Vagina (tissue), 2 donors: ENCODE data around the gene SCUBE1. TPM values are rescaled to one million over a fixed set of nuclear protein-coding genes. Genes with fewer than 3 reads are reported as not detected.

Experiments
- DNase-seq, 2 donors: peaks; one replicate each; pipeline ENCODE4 v3.0.0-alpha.2; 2017; ENCODE audit errors: extremely low spot score in 2 of 2
- H3K27ac ChIP-seq: fragments of 200-600 bp; sonication (generic); one replicate; pipeline ENCODE4 v1.5.1; 2019
- H3K27me3 ChIP-seq: fragments of 200-600 bp; sonication (generic); one replicate; pipeline ENCODE4 v1.5.1; 2019
- H3K36me3 ChIP-seq, 2 donors: fragments of 200-600 bp; sonication (generic); one replicate each; pipeline ENCODE4 v1.5.1; 2017 to 2019
- H3K4me1 ChIP-seq: fragments of 200-600 bp; sonication (generic); one replicate; pipeline ENCODE4 v1.5.1; 2019
- H3K4me3 ChIP-seq, 2 donors: fragments of 200-600 bp; sonication (generic); 1 replicate in 1 of 2; 2 replicates in 1 of 2; pipeline ENCODE4 v1.5.1; 2016 to 2019
- H3K9me3 ChIP-seq: fragments of 200-600 bp; sonication (generic); one replicate; pipeline ENCODE4 v1.5.1; 2019
- POLR2A ChIP-seq, 2 donors: fragments of 450-650 bp; IDR thresholded peaks; one replicate each; pipeline ENCODE4 v1.6.1; 2017; ENCODE audit warnings: antibody characterized with exemption in 2 of 2, mild to moderate bottlenecking in 2 of 2, moderate library complexity in 2 of 2
- POLR2AphosphoS5 ChIP-seq, 2 donors: sonication (generic); formaldehyde crosslinking; IDR thresholded peaks; one replicate each; pipeline ENCODE4 v1.9.0; 2017; ENCODE audit warnings: antibody characterized with exemption in 2 of 2, mild to moderate bottlenecking in 2 of 2, low read depth in 1 of 2; ENCODE audit not compliant: insufficient read depth in 1 of 2
- intact Hi-C: fragments of 100-400 bp; cut with DNase I; formaldehyde crosslinking; loops from one replicate; pipeline ENCODE4 v1.15.1; 2023
- total RNA-seq: library from RNA; depleted of rRNA; stranded (reverse); fragments of >200 nt; gene quantifications from one replicate; pipeline ENCODE4 v1.2.3, GENCODE V29; 2016
- TF ChIP-seq, protein P1 (sequence below), 3 experiments: fragments of 450-650 bp in 2 of 3; fragments of 200-600 bp in 1 of 3; sonication (generic) in 1 of 3; IDR thresholded peaks; one replicate each; pipeline ENCODE4 v1.5.1; 2017 to 2019; ENCODE audit warnings: antibody characterized with exemption in 3 of 3, mild to moderate bottlenecking in 2 of 3, moderate library complexity in 2 of 3

SCUBE1 gene
- total RNA-seq, 1 donor from 2014 or later = 6.9 TPM

DNA sequence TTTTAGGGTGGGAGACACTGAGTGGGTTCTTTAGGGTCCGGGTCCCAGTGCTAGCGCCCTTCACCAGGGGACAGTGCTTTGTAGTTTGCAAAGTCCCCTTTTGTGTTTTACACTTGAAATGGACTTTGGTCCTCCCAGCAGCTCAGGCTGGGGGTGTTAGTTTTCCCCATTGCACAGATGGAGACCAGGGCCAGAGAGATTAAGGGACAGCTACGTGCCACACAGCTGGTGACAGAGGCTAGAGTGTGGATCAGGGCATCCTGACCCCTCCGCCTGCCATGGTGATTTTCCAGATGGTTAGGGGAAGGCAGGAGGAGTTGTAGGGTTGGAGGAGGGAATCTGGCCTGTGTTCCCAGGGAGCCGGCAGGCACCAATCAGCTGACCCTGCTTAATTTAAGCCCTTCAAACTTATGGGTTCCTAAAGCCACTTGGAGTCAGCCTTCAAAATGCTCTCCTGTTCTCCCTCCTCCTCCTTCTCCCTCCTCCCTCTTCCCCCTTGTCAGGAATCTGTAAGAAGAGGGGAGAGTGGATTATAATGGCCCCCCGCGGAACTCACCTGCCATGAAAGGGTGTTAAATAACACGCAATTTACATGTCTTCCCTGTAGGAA lies 46.2 kb upstream of the SCUBE1 start:
- Histone ChIP-seq H3K27me3 (no peaks in the 10 kb centered on the region), H3K36me3 (no peaks in the 10 kb centered on the region), H3K9me3 (no peaks in the 10 kb centered on the region), H3K27ac (no peak overlapping the region), H3K4me3 (no peak overlapping the region), H3K4me1 (no peaks in the 10 kb centered on the region)
- DNase-seq = no peak
- TF ChIP-seq POLR2AphosphoS5 (IDR thresholded peaks at IDR 0.05; ENCODE audit: insufficient read depth in 1 of 2, low read depth in 1 of 2) = no peak
- TF ChIP-seq, protein P1, sequence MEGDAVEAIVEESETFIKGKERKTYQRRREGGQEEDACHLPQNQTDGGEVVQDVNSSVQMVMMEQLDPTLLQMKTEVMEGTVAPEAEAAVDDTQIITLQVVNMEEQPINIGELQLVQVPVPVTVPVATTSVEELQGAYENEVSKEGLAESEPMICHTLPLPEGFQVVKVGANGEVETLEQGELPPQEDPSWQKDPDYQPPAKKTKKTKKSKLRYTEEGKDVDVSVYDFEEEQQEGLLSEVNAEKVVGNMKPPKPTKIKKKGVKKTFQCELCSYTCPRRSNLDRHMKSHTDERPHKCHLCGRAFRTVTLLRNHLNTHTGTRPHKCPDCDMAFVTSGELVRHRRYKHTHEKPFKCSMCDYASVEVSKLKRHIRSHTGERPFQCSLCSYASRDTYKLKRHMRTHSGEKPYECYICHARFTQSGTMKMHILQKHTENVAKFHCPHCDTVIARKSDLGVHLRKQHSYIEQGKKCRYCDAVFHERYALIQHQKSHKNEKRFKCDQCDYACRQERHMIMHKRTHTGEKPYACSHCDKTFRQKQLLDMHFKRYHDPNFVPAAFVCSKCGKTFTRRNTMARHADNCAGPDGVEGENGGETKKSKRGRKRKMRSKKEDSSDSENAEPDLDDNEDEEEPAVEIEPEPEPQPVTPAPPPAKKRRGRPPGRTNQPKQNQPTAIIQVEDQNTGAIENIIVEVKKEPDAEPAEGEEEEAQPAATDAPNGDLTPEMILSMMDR (IDR thresholded peaks at IDR 0.05) = no peak
- no peak for TF ChIP-seq POLR2A (IDR thresholded peaks at IDR 0.05)
- intact Hi-C loops = loop anchor here (5.0 kb wide), 1 partner anchor 112 kb away; no protein-coding TSS in a partner anchor

- TF ChIP-seq, protein P1 (IDR thresholded peaks at IDR 0.05) = peak; percentile 76 to 98 (median 88)
- TF ChIP-seq POLR2A (IDR thresholded peaks at IDR 0.05) = no peak
- intact Hi-C loops = loop anchor here (5.0 kb wide), 1 partner anchor 111 kb away; no protein-coding TSS in a partner anchor
- Histone ChIP-seq H3K27ac (no peak overlapping the region), H3K36me3 (no peaks in the 10 kb centered on the region), H3K27me3 (no peaks in the 10 kb centered on the region), H3K9me3 (no peaks in the 10 kb centered on the region), H3K4me3 (no peak overlapping the region), H3K4me1 (no peaks in the 10 kb centered on the region)
- DNase-seq = no peak
Measured at GRCh38 chr22:43388420-43388851, 45.3 kb upstream of the SCUBE1 start.

DNA sequence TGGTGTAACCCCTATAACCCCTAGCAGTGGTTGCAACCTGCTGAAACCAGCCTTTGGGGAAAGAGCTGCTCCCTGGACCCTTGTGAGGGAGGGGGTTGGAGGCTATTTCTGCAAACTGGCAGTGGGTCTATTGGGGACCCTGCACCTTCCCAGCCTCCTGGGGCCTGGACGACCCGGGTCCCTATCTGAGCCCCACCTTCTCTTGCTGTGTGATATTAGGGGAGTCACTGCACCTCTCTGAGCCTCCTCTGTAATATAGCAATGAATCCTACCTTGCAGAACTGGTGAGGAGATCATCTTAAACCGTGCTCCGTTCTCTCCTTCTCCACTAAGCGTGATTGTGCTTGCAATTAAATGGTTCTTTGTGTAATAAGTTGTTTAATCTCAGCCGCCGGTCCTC lies 44.6 kb upstream of the SCUBE1 start:
- intact Hi-C loops = loop anchor here (5.0 kb wide), 1 partner anchor 111 kb away; no protein-coding TSS in a partner anchor
- no peak overlapping the region for H3K27ac ChIP-seq
- no peaks in the 10 kb centered on the region for H3K36me3 ChIP-seq
- no peak for DNase-seq
- no peaks in the 10 kb centered on the region for H3K9me3 ChIP-seq
- no peaks in the 10 kb centered on the region for H3K4me1 ChIP-seq
- TF ChIP-seq POLR2AphosphoS5 (IDR thresholded peaks at IDR 0.05; ENCODE audit: insufficient read depth in 1 of 2, low read depth in 1 of 2) = no peak
- no peak for TF ChIP-seq POLR2A (IDR thresholded peaks at IDR 0.05)
- H3K4me3 ChIP-seq = no peak overlapping the region
- H3K27me3 ChIP-seq = no peaks in the 10 kb centered on the region

DNA sequence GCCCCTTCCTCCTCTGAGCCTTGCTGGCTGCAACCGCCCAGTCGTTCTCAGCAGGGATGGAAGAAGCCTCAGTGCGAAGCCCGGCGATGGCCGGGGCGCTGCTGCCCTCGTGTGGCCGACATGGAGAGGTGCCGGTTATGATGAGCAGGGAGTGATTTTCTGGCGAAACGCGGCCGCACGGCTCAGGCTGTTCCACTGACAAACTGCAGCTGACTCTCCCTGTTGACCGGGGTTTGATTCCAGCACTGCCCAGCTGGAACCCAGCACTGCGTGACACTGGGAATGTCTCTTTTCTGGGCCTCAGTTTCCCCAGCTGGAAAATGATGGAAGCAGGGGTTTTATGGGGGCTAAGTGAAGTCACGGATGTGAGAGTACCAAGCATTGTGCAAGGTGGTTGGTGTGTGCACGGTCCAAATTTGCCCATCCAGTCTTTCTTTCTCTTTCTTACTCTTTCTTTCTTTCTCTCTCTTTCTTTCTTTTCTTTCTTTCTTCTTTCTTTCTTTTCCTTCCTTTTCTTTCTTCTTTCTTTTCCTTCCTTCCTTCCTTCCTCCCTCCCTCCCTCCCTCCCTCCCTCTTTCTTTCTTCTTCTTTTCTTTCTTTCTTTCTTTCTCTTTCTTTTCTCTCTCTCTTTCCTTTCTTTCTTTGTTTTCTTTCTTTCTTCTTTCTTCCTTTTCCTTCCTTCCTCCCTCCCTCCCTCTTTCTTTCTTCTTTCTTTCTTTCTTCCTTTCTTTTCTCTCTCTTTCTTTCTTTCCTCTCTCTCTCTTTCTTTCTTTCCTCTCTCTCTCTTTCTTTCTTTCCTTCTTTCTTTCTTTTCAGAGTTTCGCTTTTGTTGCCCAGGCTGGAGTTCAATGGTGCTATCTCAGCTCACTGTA lies 42.8 kb upstream of the SCUBE1 start:
- intact Hi-C loops = loop anchor here (5.0 kb wide), 1 partner anchor 109 kb away; no protein-coding TSS in a partner anchor

GRCh38 chr22:43384863-43385262 lies 41.7 kb upstream of the SCUBE1 start:
- no peak for DNase-seq
- intact Hi-C loops = loop anchor here (5.0 kb wide), 1 partner anchor 108 kb away; no protein-coding TSS in a partner anchor
- Histone ChIP-seq H3K4me3 (no peak overlapping the region), H3K4me1 (no peaks in the 10 kb centered on the region), H3K27me3 (no peaks in the 10 kb centered on the region), H3K27ac (no peak overlapping the region), H3K9me3 (no peaks in the 10 kb centered on the region), H3K36me3 (no peaks in the 10 kb centered on the region)
- no peak for TF ChIP-seq POLR2A (IDR thresholded peaks at IDR 0.05)
- TF ChIP-seq, protein P1 (IDR thresholded peaks at IDR 0.05) = no peak

More for the DNA sequence above, 42.8 kb upstream of the SCUBE1 start:
- Histone ChIP-seq H3K27me3 (no peaks in the 10 kb centered on the region), H3K9me3 (no peaks in the 10 kb centered on the region), H3K4me1 (no peaks in the 10 kb centered on the region), H3K36me3 (no peaks in the 10 kb centered on the region), H3K4me3 (no peak overlapping the region), H3K27ac (no peak overlapping the region)
- no peak for DNase-seq
- TF ChIP-seq POLR2AphosphoS5 (IDR thresholded peaks at IDR 0.05; ENCODE audit: insufficient read depth in 1 of 2, low read depth in 1 of 2) (no peak), POLR2A (IDR thresholded peaks at IDR 0.05) (no peak)
- TF ChIP-seq, protein P1 (IDR thresholded peaks at IDR 0.05) = peak; percentile 77 to 82 (median 77)
